Tibial nerve (tissue), 4 donors: Measurements from ENCODE around the gene MAGEA3.
"Not testable (repeated sequence)": the region's sequence is repeated elsewhere in the genome, so short reads cannot be mapped to it uniquely, and the experiment has no call there.

Experiments used
- CTCF ChIP-seq, 5 experiments: fragments of 200-600 bp in 3 of 5; fragments of 450-650 bp in 2 of 5; sonication (generic) in 3 of 5; IDR thresholded peaks; one replicate each; pipeline ENCODE4 v1.5.1; 2016 to 2019; ENCODE audit warnings: antibody characterized with exemption in 5 of 5, mild to moderate bottlenecking in 3 of 5, moderate library complexity in 2 of 5
- EP300 ChIP-seq, 2 donors: sonication (generic); formaldehyde crosslinking; IDR thresholded peaks; one replicate each; pipeline ENCODE4 v1.6.1; 2017; ENCODE audit warnings: antibody characterized with exemption in 2 of 2, mild to moderate bottlenecking in 1 of 2
- POLR2A ChIP-seq, 2 donors: fragments of 450-650 bp; IDR thresholded peaks; one replicate each; pipeline ENCODE4 v1.6.1; 2017; ENCODE audit warnings: antibody characterized with exemption in 2 of 2, mild to moderate bottlenecking in 2 of 2, moderate library complexity in 2 of 2

GRCh38 chrX:152709173-152709572 lies 10.6 kb downstream of the MAGEA3 start, which contains the start of gene CSAG2:
- not testable (repeated sequence) for TF ChIP-seq CTCF, EP300, POLR2A (IDR thresholded peaks at IDR 0.05)
